Fibroblast of the aortic adventitia (primary cell): ENCODE results near the gene HARBI1. TPM values are rescaled to one million over a fixed set of nuclear protein-coding genes. Genes with fewer than 3 reads are reported as not detected.
A peak's percentile ranks its signal among the peaks of the same experiment; 100 is the strongest.

Source experiments
- DNase-seq: peaks from one replicate; pipeline ENCODE4 v3.0.0-alpha.2; 2010; ENCODE audit warnings: low read depth
- H3K4me3 ChIP-seq: 2 replicates; pipeline ENCODE4 v1.5.1; 2011; ENCODE audit warnings: low read depth, mild to moderate bottlenecking, control low read depth, low read length, moderate library complexity
- CTCF ChIP-seq: IDR thresholded peaks from 2 replicates; pipeline ENCODE4 v1.5.1; 2011; ENCODE audit warnings: mild to moderate bottlenecking, low read length, control low read depth, inconsistent platforms; ENCODE audit not compliant: insufficient read depth
- total RNA-seq: library from RNA; depleted of rRNA; stranded (reverse); fragments of >200 nt; gene quantifications from 2 replicates; pipeline ENCODE4 v1.2.3, GENCODE V29; 2012; ENCODE audit warnings: low replicate concordance

The HARBI1 gene
- total RNA-seq, 1 donor: 4.5 TPM

DNA sequence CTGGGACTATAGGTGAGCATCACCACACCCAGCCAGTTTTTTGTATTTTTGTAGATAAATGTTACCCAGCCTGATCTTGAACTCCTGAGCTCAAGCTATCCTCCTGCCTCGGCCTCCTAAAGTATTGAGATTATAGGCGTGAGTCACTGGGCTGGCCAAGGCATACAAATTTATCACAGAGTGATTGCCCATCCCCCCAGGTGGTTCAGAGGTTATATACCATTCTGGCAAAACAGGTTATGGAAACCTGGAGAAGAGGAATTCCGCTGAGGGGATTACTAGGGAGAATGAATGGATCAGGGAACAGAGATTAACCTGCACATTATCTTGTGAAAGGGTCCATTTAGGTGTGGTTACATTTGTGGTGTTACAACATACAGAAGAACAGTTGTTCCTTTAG, 8.4 kb upstream of the HARBI1 start:
- DNase-seq: no peak
- no peak overlapping the region for H3K4me3 ChIP-seq
- no peak for TF ChIP-seq CTCF

GRCh38 chr11:46618837-46619236, 1.8 kb upstream of the HARBI1 start:
- no peak for TF ChIP-seq CTCF
- H3K4me3 ChIP-seq: peak overlapping the region; percentile 98
- no peak for DNase-seq

GRCh38 chr11:46617972-46618314, 916 bp upstream of the HARBI1 start:
- DNase-seq: no peak
- H3K4me3 ChIP-seq: peak overlapping the region; percentile 98
- TF ChIP-seq CTCF: no peak

DNA sequence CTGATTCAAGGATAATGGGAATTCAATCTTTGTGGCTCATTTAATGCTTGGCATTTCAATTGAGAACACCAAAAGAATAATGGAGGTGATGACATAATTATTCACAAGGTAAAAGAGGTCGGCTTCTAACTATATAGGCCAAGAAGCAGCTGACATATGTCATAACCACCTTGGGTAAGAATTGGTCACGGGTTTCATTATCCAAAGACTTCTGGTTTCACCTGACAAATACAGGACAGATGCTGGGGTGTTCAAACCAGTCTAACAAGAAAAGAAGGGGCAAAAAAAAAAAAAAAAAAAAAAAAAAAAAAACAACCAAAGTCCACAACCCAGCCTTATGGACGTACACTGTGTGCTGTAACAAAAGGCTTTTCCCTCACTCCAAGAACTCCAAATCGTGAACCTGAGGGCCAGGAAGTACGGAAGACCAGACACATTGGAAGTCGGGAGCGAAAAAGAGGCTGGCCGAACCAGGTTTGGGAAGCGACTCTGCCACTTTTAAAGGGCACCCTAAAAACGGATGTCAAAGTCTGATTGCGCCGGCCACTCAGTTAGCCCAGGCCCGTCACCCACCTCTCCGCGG, 385 bp downstream of the HARBI1 start:
- H3K4me3 ChIP-seq: peak overlapping the region; percentile 98
- no peak for TF ChIP-seq CTCF
- DNase-seq: no peak

DNA sequence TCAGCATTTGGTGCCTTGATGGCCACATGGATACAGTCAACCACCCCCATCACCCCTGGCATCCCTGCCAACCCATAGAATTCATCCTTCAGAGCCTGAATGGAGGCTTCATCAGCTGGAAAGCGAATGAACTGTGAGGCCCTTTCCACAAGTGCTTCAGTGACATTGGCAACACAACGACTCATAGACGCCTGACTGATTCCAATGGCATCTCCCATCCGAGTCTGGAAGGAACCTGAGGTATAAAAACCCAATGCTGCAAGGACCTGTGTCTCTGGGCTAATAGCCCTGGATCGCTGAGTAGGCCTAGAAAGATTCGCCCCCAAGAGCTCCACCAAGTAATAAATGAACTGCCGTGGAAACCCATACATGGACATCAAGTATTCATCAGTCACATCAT, 1.3 kb downstream of the HARBI1 start:
- DNase-seq: no peak
- no peak overlapping the region for H3K4me3 ChIP-seq
- no peak for TF ChIP-seq CTCF

DNA sequence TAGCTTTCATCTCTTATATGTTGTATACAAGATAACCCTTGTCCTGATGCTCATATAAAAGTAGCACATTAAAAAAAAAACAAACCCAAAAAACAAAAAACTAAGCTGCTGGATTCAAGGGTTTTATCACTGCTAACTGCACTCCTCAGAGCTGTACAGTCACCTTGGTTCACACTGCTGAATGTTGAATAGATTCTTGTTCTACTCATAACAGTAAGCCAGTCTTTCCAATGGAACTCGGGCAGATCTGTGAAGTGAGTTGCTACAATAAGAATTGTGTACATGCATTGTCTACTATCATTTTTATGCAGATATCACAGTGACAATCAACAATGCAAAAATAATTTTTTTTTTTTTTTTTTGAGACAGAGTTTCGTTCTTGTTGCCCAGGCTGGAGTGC, 4.7 kb downstream of the HARBI1 start:
- H3K4me3 ChIP-seq: no peak overlapping the region
- TF ChIP-seq CTCF: no peak
- no peak for DNase-seq
